ENCODE data around the gene RC3H1.
"Not testable (repeated sequence)": the region's sequence is repeated elsewhere in the genome, so short reads cannot be mapped to it uniquely, and the experiment has no call there.

RC3H1 gene

DNA sequence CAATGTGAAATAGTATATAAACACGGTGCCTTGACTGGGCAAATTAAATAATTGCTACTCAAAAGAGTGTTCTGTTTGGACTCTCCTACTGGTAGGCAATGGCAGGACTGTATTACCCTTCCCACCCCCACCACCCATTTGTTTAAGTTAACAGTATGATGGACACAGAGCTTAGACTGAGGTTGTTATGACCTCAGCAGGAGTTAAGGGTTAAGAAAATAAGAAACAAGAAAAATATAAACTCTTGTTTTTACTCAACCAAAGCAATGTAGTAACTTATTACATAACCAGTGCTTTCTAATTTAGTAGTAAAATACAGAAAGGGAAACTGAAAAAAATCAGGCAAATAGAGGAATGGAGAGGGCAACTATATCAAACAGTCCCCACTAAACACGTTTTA, 85.1 kb downstream of the RC3H1 start:
- in situ Hi-C loops (cut with MboI; ENCODE audit: low sequenced_read_pairs, unreplicated experiment) = no loop called here

DNA sequence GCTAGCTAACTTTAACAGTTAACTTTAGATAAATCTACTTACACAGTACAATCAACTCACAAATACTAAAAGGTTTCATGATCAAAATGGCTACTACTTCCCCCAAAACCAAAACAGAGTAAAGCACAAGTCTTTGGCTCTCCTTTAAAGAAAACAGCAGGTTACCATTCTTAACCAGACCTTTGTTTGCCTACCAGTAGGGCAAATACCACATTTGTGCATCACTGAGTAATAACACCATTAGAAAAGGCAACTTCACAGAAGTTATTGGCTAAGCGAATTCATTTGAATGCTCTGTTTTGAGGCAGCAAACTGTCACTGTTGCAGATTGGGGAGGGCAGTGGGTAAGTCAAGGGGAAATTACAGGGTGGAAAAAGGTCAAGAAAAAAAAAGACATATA, 87.7 kb downstream of the RC3H1 start:
- TF ChIP-seq, protein P1, sequence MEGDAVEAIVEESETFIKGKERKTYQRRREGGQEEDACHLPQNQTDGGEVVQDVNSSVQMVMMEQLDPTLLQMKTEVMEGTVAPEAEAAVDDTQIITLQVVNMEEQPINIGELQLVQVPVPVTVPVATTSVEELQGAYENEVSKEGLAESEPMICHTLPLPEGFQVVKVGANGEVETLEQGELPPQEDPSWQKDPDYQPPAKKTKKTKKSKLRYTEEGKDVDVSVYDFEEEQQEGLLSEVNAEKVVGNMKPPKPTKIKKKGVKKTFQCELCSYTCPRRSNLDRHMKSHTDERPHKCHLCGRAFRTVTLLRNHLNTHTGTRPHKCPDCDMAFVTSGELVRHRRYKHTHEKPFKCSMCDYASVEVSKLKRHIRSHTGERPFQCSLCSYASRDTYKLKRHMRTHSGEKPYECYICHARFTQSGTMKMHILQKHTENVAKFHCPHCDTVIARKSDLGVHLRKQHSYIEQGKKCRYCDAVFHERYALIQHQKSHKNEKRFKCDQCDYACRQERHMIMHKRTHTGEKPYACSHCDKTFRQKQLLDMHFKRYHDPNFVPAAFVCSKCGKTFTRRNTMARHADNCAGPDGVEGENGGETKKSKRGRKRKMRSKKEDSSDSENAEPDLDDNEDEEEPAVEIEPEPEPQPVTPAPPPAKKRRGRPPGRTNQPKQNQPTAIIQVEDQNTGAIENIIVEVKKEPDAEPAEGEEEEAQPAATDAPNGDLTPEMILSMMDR (IDR thresholded peaks at IDR 0.05; ENCODE audit: borderline replicate concordance, control extremely low read depth, extremely low read depth, insufficient read depth, missing control alignments) = no peak
- in situ Hi-C loops (cut with MboI; ENCODE audit: low sequenced_read_pairs, unreplicated experiment) = no loop called here
- DNase-seq (ENCODE audit: low spot score) = no peak

More for the DNA sequence above, 85.1 kb downstream of the RC3H1 start:
- TF ChIP-seq, protein P1 (IDR thresholded peaks at IDR 0.05; ENCODE audit: borderline replicate concordance, control extremely low read depth, extremely low read depth, insufficient read depth, missing control alignments) = no peak
- no peak for DNase-seq (ENCODE audit: low spot score)

DNA sequence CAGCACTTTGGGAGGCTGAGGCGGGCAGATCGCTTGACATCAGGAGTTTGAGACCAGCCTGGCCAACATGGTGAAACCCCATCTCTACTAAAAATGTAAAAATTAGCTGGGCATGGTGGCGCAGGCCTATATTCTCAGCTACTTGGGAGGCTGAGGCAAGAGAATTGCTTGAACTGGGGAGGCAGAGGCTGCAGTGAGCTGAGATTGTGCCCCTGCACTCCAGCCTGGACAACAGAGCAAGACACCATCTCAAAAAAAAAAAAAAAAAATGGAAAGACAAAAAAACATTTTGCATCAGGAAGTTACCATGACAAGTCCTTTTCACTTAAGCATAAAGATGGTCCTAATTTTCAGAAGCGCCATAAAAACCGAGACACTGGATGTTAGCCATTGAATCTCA, 91.6 kb downstream of the RC3H1 start:
- DNase-seq (ENCODE audit: low spot score); in situ Hi-C loops (cut with MboI; ENCODE audit: low sequenced_read_pairs, unreplicated experiment): not testable (repeated sequence)

DNA sequence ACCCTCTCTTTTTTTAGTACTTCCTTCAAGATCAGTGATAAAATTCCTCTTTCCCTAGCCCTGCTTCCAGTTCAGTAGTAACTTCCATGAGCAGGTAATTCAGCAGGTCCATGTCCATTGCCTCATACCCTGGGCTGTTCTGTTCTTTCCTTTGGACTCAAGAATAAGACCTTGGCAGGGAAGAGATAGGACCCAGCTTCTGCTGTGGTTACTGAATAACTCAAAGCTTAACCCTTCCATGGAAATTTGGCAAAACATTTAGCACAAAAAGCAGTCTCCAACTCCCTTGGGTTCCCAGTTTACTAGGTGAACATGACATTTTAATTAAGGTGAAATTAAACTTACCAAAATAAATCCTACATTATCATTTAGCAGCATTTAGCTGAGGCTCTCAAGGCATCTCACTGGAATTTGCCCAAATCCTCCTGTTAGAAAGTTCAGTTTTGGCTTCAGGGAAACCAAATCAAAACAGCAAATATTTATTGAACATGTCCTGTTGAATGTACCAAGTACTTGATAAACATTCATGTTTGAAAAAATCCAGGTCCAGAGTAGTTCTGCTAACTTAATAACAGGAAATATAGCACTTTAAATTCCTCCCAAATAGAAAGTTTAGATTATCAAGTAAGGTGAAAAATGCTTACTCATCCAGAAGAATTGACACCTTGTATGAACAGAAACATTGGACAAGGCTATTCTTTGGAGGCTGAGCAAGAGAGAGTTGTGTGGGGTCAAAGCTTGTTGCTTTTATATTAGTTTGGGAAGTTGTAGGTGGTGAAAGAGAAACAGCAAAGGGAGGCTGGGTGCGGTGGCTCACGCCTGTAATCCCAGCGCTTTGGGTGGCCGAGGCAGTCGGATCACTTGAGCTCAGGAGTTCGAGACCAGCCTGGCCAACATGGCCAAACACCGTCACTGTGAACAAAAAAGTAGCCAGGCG, 96.6 kb downstream of the RC3H1 start:
- in situ Hi-C loops (cut with MboI; ENCODE audit: low sequenced_read_pairs, unreplicated experiment) = no loop called here
- DNase-seq (ENCODE audit: low spot score) = no peak
- TF ChIP-seq, protein P1 (IDR thresholded peaks at IDR 0.05; ENCODE audit: borderline replicate concordance, control extremely low read depth, extremely low read depth, insufficient read depth, missing control alignments) = no peak

DNA sequence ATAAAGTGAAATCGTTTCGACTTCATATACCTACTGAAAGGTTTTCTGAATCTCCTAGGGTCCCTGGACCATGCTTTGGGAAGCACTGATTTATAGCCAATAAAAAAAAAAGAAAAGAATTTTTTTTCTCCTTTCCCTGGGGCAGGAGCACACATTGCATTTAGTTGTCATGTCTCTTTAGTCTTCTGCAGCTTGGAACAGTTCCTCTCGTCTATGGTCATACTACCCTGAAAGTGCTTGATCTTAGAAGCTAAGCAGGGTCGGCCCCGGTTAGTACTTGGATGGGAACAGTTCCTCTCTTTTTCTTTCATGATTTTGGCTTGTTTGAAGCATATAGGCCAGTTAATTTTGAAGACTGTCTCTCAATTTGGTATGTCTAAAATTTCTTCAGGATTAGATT, 101.3 kb downstream of the RC3H1 start:
- in situ Hi-C loops (cut with MboI; ENCODE audit: low sequenced_read_pairs, unreplicated experiment) = no loop called here
- DNase-seq (ENCODE audit: low spot score) = no peak

DNA sequence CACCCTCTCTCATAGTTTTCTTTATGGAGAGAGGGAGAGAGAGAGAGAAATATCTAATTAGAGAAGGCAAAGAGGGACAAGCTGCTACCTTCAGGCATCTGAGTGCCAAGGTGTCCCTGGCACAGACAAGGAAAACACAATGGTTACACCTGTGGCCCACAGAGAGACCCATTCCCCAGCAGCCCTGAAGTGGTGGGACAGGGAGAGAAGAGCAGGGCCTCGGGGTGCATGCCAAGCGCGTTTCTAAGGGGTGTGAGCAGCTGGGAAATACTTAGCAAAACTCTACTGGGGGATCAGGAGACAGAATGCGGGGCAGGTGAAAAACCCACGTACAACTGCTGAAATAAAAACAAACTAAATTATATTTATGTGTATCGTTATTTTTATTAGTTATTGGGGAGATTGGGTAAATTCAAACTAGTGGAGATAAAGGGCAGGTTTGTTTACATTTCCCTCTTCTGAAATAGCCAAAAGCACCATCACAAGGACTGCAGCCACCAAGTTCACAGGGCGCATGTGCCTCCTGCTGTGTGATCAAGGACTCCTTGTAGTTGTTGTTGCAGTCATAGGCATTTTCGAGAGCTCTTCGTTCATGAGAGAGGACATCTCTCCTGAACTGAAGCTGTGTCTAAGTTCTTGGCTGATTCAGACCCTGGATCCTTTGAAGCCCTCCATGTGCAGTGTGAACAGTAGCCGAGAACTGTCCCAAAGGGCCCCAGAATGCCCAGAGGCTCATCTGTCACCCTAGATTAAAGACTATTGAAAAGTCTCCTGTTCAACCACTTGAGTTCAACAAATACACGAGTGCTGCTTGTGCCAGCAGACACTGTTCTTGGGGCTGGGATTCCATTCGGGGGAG, 104.3 kb downstream of the RC3H1 start:
- in situ Hi-C loops (cut with MboI; ENCODE audit: low sequenced_read_pairs, unreplicated experiment) = no loop called here
- no peak for DNase-seq (ENCODE audit: low spot score)
- TF ChIP-seq, protein P1 (IDR thresholded peaks at IDR 0.05; ENCODE audit: borderline replicate concordance, control extremely low read depth, extremely low read depth, insufficient read depth, missing control alignments) = no peak

More for the DNA sequence above, 101.3 kb downstream of the RC3H1 start:
- TF ChIP-seq, protein P1 (IDR thresholded peaks at IDR 0.05; ENCODE audit: borderline replicate concordance, control extremely low read depth, extremely low read depth, insufficient read depth, missing control alignments) = no peak
